ENCODE data around the gene TSPO.
"Not testable (repeated sequence)": the region's sequence is repeated elsewhere in the genome, so short reads cannot be mapped to it uniquely, and the experiment has no call there.

Gene TSPO

GRCh38 chr22:43145371-43145770 is 6.0 kb upstream of the TSPO start:
- not testable (repeated sequence) for H3K4ac ChIP-seq (ENCODE audit: low read depth, low read length); H3K27me3 ChIP-seq (ENCODE audit: insufficient read depth, low read length, poor library complexity); H3K4me2 ChIP-seq (ENCODE audit: low read length); H3K9ac ChIP-seq (ENCODE audit: low read length); H3K18ac ChIP-seq (ENCODE audit: low read length); H3K79me2 ChIP-seq (ENCODE audit: control insufficient read depth, insufficient read depth, low read length); DNase-seq; H4K5ac ChIP-seq (ENCODE audit: low read length); H3K79me1 ChIP-seq (ENCODE audit: low read length); H3K23ac ChIP-seq (ENCODE audit: low read length); H2BK5ac ChIP-seq (ENCODE audit: low read length); H2BK15ac ChIP-seq (replicated peaks; ENCODE audit: low read depth); H3K56ac ChIP-seq (ENCODE audit: low read length); H3K27ac ChIP-seq (ENCODE audit: low read depth, low read length); H4K8ac ChIP-seq (ENCODE audit: low read depth, low read length); H3K36me3 ChIP-seq (ENCODE audit: control insufficient read depth, insufficient read depth, low read length); H2AK5ac ChIP-seq (ENCODE audit: low read length); H3K4me1 ChIP-seq (ENCODE audit: control insufficient read depth, low read depth, low read length); H2BK120ac ChIP-seq (ENCODE audit: low read depth, low read length); H3K4me3 ChIP-seq (ENCODE audit: low read length)
- WGBS (ENCODE audit: extremely low coverage, insufficient coverage, low lambda C conversion rate) = no CpG with 5 or more reads among the region's 8 CpGs

- no CpG with 5 or more reads among the region's 15 CpGs for WGBS (ENCODE audit: extremely low coverage, insufficient coverage, low lambda C conversion rate)
- H3K56ac ChIP-seq (ENCODE audit: low read length); H3K18ac ChIP-seq (ENCODE audit: low read length): not testable (repeated sequence)
Observed at GRCh38 chr22:43146332-43146731, 5.0 kb upstream of the TSPO start.

DNA sequence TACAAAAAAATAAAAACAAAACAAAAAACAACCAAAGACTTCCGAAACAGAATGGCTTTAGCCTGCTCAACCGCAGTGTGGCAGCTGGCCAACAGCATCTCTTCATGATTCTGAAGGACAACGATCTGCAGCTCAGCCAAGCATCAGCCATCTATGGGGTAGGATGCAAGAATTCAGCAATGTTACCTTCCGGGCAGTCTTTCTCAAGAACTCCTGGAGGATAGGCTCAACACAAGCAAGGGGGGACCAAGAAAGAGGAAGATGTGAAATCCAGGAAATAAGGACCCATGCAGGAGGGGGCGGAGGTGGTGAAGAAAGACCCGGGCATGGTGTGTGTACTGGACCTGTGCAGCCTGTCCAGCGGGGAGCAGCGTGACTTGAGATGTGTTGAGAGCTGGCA is 3.5 kb upstream of the TSPO start:
- no peak for DNase-seq
- H2BK15ac ChIP-seq (replicated peaks; ENCODE audit: low read depth) = no peak overlapping the region
- H3K18ac ChIP-seq (ENCODE audit: low read length) = no peak overlapping the region
- no peak overlapping the region for H2AK5ac ChIP-seq (ENCODE audit: low read length)
- H3K36me3 ChIP-seq (ENCODE audit: control insufficient read depth, insufficient read depth, low read length) = no peaks in the 10 kb centered on the region
- no CpG with 5 or more reads among the region's 8 CpGs for WGBS (ENCODE audit: extremely low coverage, insufficient coverage, low lambda C conversion rate)
- no peak overlapping the region for H3K23ac ChIP-seq (ENCODE audit: low read length)
- H3K4me1 ChIP-seq (ENCODE audit: control insufficient read depth, low read depth, low read length) = no peaks in the 10 kb centered on the region
- no peak overlapping the region for H3K4me2 ChIP-seq (ENCODE audit: low read length)
- no peaks in the 10 kb centered on the region for H3K79me1 ChIP-seq (ENCODE audit: low read length)
- no peak overlapping the region for H2BK5ac ChIP-seq (ENCODE audit: low read length)
- H4K5ac ChIP-seq (ENCODE audit: low read length) = no peak overlapping the region
- H3K79me2 ChIP-seq (ENCODE audit: control insufficient read depth, insufficient read depth, low read length) = no peaks in the 10 kb centered on the region
- no peak overlapping the region for H3K9ac ChIP-seq (ENCODE audit: low read length)
- H3K4ac ChIP-seq (ENCODE audit: low read depth, low read length) = no peak overlapping the region
- H3K27me3 ChIP-seq (ENCODE audit: insufficient read depth, low read length, poor library complexity) = no peaks in the 10 kb centered on the region
- H3K27ac ChIP-seq (ENCODE audit: low read depth, low read length) = no peak overlapping the region
- H3K56ac ChIP-seq (ENCODE audit: low read length) = no peak overlapping the region
- no peak overlapping the region for H2BK120ac ChIP-seq (ENCODE audit: low read depth, low read length)
- no peak overlapping the region for H3K4me3 ChIP-seq (ENCODE audit: low read length)
- no peak overlapping the region for H4K8ac ChIP-seq (ENCODE audit: low read depth, low read length)

More at GRCh38 chr22:43146332-43146731, 5.0 kb upstream of the TSPO start:
- H3K27me3 ChIP-seq (ENCODE audit: insufficient read depth, low read length, poor library complexity); H3K79me2 ChIP-seq (ENCODE audit: control insufficient read depth, insufficient read depth, low read length); H3K79me1 ChIP-seq (ENCODE audit: low read length); H2AK5ac ChIP-seq (ENCODE audit: low read length); H3K4me1 ChIP-seq (ENCODE audit: control insufficient read depth, low read depth, low read length); H4K8ac ChIP-seq (ENCODE audit: low read depth, low read length); H3K4me2 ChIP-seq (ENCODE audit: low read length); H3K9ac ChIP-seq (ENCODE audit: low read length); H2BK15ac ChIP-seq (replicated peaks; ENCODE audit: low read depth); H3K27ac ChIP-seq (ENCODE audit: low read depth, low read length); H2BK120ac ChIP-seq (ENCODE audit: low read depth, low read length); H2BK5ac ChIP-seq (ENCODE audit: low read length); H4K5ac ChIP-seq (ENCODE audit: low read length); DNase-seq; H3K36me3 ChIP-seq (ENCODE audit: control insufficient read depth, insufficient read depth, low read length); H3K4me3 ChIP-seq (ENCODE audit: low read length); H3K23ac ChIP-seq (ENCODE audit: low read length); H3K4ac ChIP-seq (ENCODE audit: low read depth, low read length): not testable (repeated sequence)

DNA sequence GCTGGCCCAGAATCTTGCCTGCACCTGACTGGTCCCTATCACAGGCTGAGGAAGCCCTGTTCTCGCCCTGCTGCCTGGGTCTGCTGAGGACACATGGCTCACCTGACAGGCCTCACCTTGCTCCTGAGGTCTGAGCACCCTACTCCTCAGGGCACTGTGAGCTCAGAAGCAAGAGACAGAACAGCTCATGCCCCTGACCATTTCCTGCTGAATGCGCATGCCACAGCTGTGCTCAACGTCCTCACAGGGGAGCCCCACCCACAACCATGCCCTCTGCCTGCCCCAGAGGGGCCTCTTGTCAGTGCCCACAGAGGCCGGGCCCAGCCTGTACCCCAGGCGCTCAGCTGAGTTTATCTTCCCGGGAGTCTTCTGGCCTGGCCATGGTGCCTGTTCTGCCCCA is 2.8 kb upstream of the TSPO start:
- H3K79me2 ChIP-seq (ENCODE audit: control insufficient read depth, insufficient read depth, low read length) = no peaks in the 10 kb centered on the region
- no peak overlapping the region for H3K4me2 ChIP-seq (ENCODE audit: low read length)
- no peak overlapping the region for H2BK120ac ChIP-seq (ENCODE audit: low read depth, low read length)
- no peak overlapping the region for H4K8ac ChIP-seq (ENCODE audit: low read depth, low read length)
- no CpG with 5 or more reads among the region's 6 CpGs for WGBS (ENCODE audit: extremely low coverage, insufficient coverage, low lambda C conversion rate)
- no peaks in the 10 kb centered on the region for H3K79me1 ChIP-seq (ENCODE audit: low read length)
- H3K27me3 ChIP-seq (ENCODE audit: insufficient read depth, low read length, poor library complexity) = no peaks in the 10 kb centered on the region
- H3K4ac ChIP-seq (ENCODE audit: low read depth, low read length) = no peak overlapping the region
- H3K9ac ChIP-seq (ENCODE audit: low read length) = no peak overlapping the region
- H3K4me1 ChIP-seq (ENCODE audit: control insufficient read depth, low read depth, low read length) = no peaks in the 10 kb centered on the region
- no peak overlapping the region for H3K56ac ChIP-seq (ENCODE audit: low read length)
- no peak overlapping the region for H3K27ac ChIP-seq (ENCODE audit: low read depth, low read length)
- no peak overlapping the region for H3K18ac ChIP-seq (ENCODE audit: low read length)
- H3K36me3 ChIP-seq (ENCODE audit: control insufficient read depth, insufficient read depth, low read length) = no peaks in the 10 kb centered on the region
- H2BK5ac ChIP-seq (ENCODE audit: low read length) = no peak overlapping the region
- H4K5ac ChIP-seq (ENCODE audit: low read length) = no peak overlapping the region
- H3K4me3 ChIP-seq (ENCODE audit: low read length) = no peak overlapping the region
- H2BK15ac ChIP-seq (replicated peaks; ENCODE audit: low read depth) = no peak overlapping the region
- no peak overlapping the region for H3K23ac ChIP-seq (ENCODE audit: low read length)
- DNase-seq = no peak
- no peak overlapping the region for H2AK5ac ChIP-seq (ENCODE audit: low read length)

- Histone ChIP-seq H3K27ac (ENCODE audit: low read depth, low read length) (no peak overlapping the region), H3K79me2 (ENCODE audit: control insufficient read depth, insufficient read depth, low read length) (no peaks in the 10 kb centered on the region), H3K9ac (ENCODE audit: low read length) (peak overlapping the region; percentile 54), H3K56ac (ENCODE audit: low read length) (peak overlapping the region; percentile 90), H3K27me3 (ENCODE audit: insufficient read depth, low read length, poor library complexity) (no peaks in the 10 kb centered on the region), H3K4me2 (ENCODE audit: low read length) (peak overlapping the region; percentile 61), H4K8ac (ENCODE audit: low read depth, low read length) (no peak overlapping the region), H3K23ac (ENCODE audit: low read length) (no peak overlapping the region), H2AK5ac (ENCODE audit: low read length) (no peak overlapping the region), H3K4me3 (ENCODE audit: low read length) (peak overlapping the region; percentile 16), H2BK120ac (ENCODE audit: low read depth, low read length) (no peak overlapping the region), H3K79me1 (ENCODE audit: low read length) (no peaks in the 10 kb centered on the region), H3K4ac (ENCODE audit: low read depth, low read length) (no peak overlapping the region), H3K18ac (ENCODE audit: low read length) (no peak overlapping the region), H4K5ac (ENCODE audit: low read length) (no peak overlapping the region), H2BK15ac (replicated peaks; ENCODE audit: low read depth) (no peak overlapping the region), H3K36me3 (ENCODE audit: control insufficient read depth, insufficient read depth, low read length) (no peaks in the 10 kb centered on the region), H2BK5ac (ENCODE audit: low read length) (no peak overlapping the region), H3K4me1 (ENCODE audit: control insufficient read depth, low read depth, low read length) (no peaks in the 10 kb centered on the region)
- WGBS (ENCODE audit: extremely low coverage, insufficient coverage, low lambda C conversion rate) = no CpG with 5 or more reads among the region's 15 CpGs
- DNase-seq = no peak
Observed at GRCh38 chr22:43150731-43151206, 590 bp upstream of the TSPO start.

DNA sequence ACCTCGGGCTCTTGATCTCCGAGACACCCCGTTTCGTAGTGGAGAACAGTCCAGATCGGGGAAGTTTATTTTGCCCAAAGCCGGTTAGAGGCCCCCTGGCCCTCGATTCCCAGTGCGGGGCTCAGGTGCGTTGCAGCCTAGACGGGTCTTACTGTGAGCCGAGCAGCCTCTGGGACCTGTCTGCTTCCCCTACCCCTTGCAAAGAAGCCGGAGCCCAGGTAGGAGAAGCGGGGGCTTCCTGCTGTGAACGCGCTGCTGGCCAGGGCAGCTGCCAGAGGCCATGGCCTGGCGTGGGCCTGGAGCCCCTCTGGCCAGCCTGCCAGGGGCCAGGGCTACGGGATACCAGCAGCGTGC is 621 bp downstream of the TSPO start:
- no CpG with 5 or more reads among the region's 18 CpGs for WGBS (ENCODE audit: extremely low coverage, insufficient coverage, low lambda C conversion rate)
- H3K27me3 ChIP-seq (ENCODE audit: insufficient read depth, low read length, poor library complexity) = no peaks in the 10 kb centered on the region
- DNase-seq = peak; percentile 19
- H3K18ac ChIP-seq (ENCODE audit: low read length) = no peak overlapping the region
- no peaks in the 10 kb centered on the region for H3K79me1 ChIP-seq (ENCODE audit: low read length)
- peak overlapping the region; percentile 70 for H3K4me2 ChIP-seq (ENCODE audit: low read length)
- no peak overlapping the region for H2BK15ac ChIP-seq (replicated peaks; ENCODE audit: low read depth)
- H3K9ac ChIP-seq (ENCODE audit: low read length) = peak overlapping the region; percentile 56
- no peak overlapping the region for H4K5ac ChIP-seq (ENCODE audit: low read length)
- peak overlapping the region; percentile 24 for H2AK5ac ChIP-seq (ENCODE audit: low read length)
- no peak overlapping the region for H2BK5ac ChIP-seq (ENCODE audit: low read length)
- H3K4me3 ChIP-seq (ENCODE audit: low read length) = no peak overlapping the region
- peak overlapping the region; percentile 90 for H3K56ac ChIP-seq (ENCODE audit: low read length)
- no peak overlapping the region for H4K8ac ChIP-seq (ENCODE audit: low read depth, low read length)
- H3K79me2 ChIP-seq (ENCODE audit: control insufficient read depth, insufficient read depth, low read length) = no peaks in the 10 kb centered on the region
- no peak overlapping the region for H3K4ac ChIP-seq (ENCODE audit: low read depth, low read length)
- H3K36me3 ChIP-seq (ENCODE audit: control insufficient read depth, insufficient read depth, low read length) = no peaks in the 10 kb centered on the region
- H3K23ac ChIP-seq (ENCODE audit: low read length) = no peak overlapping the region
- no peak overlapping the region for H3K27ac ChIP-seq (ENCODE audit: low read depth, low read length)
- no peak overlapping the region for H2BK120ac ChIP-seq (ENCODE audit: low read depth, low read length)
- no peaks in the 10 kb centered on the region for H3K4me1 ChIP-seq (ENCODE audit: control insufficient read depth, low read depth, low read length)
